ENCODE data around the gene GORASP1. TPM values are rescaled to one million over a fixed set of nuclear protein-coding genes. Genes with fewer than 3 reads are reported as not detected.
A peak's percentile ranks its signal among the peaks of the same experiment; 100 is the strongest.

Gene GORASP1
- total and polyA plus RNA-seq, 5 donors from 2014 or later: 18.5 to 34.0 (median 22.3) TPM

DNA sequence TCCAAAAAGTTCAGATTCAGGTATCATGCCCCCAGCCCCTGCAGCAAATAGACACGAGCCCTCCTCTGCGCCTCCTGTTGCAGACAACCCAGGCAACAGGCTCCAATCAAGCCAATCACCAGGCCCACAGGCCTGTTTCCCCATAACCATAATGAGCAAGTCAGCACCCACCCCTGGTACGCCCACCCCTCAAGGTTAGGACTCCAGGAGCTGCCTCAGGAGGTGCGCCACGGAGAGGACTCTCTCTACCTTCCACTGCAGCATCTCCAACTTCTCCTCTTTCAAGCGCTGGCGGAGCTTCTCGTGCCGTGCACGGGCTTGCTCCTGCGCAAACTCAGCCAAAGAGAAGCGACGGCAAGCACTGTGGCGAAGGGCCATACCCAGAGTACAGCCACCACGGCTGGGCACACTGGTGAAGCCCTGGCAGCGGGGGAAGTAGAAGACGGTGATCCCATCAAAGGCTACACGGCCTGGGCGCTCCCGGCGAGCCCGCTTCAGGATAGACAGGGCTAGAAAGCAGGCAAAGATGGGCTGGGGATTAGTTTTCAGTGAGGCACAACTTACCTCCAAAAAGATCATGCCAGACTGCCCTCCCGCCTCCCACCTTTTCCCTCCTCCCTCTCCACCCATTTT, 37.4 kb upstream of the GORASP1 start:
- H3K36me3 ChIP-seq (ENCODE audit: control insufficient read depth, insufficient read depth, low read length): peaks cover 52% of the 10 kb centered on the region
- peak overlapping the region in 2 of 3 donors; percentile 72 to 80 for H3K27ac Mint-ChIP-seq
- DNase-seq (no peak), ATAC-seq (ENCODE audit: low read depth in 2 of 2) (no peak)
- peaks cover 38% of the 10 kb centered on the region for H3K36me3 Mint-ChIP-seq
- H3K27me3 Mint-ChIP-seq: peaks cover 7% of the 10 kb centered on the region
- no peaks in the 10 kb centered on the region for H3K27me3 ChIP-seq (ENCODE audit: control insufficient read depth, insufficient read depth, low read length)
- H3K4me3 Mint-ChIP-seq: peak overlapping the region in 2 of 4 donors; percentile 6 to 9
- no peak overlapping the region for H3K27ac ChIP-seq (ENCODE audit: insufficient read depth, low read length, poor library complexity, severe bottlenecking)
- no peak overlapping the region for H3K4me3 ChIP-seq (ENCODE audit: low read depth, low read length)
- peaks cover 46% of the 10 kb centered on the region for H3K4me1 ChIP-seq (ENCODE audit: control insufficient read depth, insufficient read depth, low read length, poor library complexity, severe bottlenecking)
- H3K9me3 ChIP-seq (ENCODE audit: control insufficient read depth in 2 of 2, low read length in 2 of 2): no peaks in the 10 kb centered on the region
- H3K4me1 Mint-ChIP-seq: peaks cover 18 to 69% (median 51%) of the 10 kb centered on the region in 4 donors
- H3K9me3 Mint-ChIP-seq: no peaks in the 10 kb centered on the region

DNA sequence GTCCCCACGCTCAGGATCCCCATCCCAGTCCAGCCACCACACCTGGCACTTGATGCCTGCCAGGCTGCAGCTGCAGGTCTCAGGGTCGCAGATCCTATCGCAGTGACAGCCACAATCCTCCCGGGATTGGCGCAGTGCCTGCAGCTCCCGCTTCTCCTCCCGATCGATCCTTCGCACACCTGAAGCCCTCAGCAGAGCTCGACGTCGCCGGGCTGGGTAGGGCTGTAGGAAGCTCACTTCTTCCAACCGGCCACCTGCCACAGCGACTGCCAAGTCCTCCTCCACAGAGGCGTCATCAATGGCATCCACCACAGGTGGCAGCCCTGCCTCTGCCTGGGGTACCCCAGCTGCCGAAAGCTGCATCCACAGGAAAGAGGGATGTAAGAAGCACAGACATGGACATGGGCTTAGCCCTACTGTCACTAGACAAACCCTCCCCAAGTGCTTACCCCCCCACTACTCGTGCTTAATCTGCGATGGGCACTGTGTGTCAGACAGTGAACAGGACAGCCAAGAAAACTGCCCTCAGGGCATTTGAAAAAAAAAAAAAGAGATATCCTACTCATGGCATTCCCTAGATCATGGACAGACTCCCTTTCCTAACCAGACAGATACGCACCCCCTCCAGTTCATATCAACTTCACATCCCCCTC, 36.8 kb upstream of the GORASP1 start:
- no peaks in the 10 kb centered on the region for H3K9me3 Mint-ChIP-seq
- H3K27ac ChIP-seq (ENCODE audit: insufficient read depth, low read length, poor library complexity, severe bottlenecking): no peak overlapping the region
- H3K4me3 Mint-ChIP-seq: peak overlapping the region in 1 of 4 donors; percentile 41
- peak overlapping the region; percentile 65 to 80 (median 72) for H3K27ac Mint-ChIP-seq
- DNase-seq (no peak), ATAC-seq (ENCODE audit: low read depth in 2 of 2) (no peak)
- peaks cover 7% of the 10 kb centered on the region for H3K27me3 Mint-ChIP-seq
- no peaks in the 10 kb centered on the region for H3K9me3 ChIP-seq (ENCODE audit: control insufficient read depth in 2 of 2, low read length in 2 of 2)
- peaks cover 38% of the 10 kb centered on the region for H3K36me3 Mint-ChIP-seq
- no peaks in the 10 kb centered on the region for H3K27me3 ChIP-seq (ENCODE audit: control insufficient read depth, insufficient read depth, low read length)
- peaks cover 53% of the 10 kb centered on the region for H3K36me3 ChIP-seq (ENCODE audit: control insufficient read depth, insufficient read depth, low read length)
- H3K4me3 ChIP-seq (ENCODE audit: low read depth, low read length): no peak overlapping the region
- H3K4me1 Mint-ChIP-seq: peaks cover 11 to 63% (median 45%) of the 10 kb centered on the region in 4 donors
- peaks cover 40% of the 10 kb centered on the region for H3K4me1 ChIP-seq (ENCODE audit: control insufficient read depth, insufficient read depth, low read length, poor library complexity, severe bottlenecking)

DNA sequence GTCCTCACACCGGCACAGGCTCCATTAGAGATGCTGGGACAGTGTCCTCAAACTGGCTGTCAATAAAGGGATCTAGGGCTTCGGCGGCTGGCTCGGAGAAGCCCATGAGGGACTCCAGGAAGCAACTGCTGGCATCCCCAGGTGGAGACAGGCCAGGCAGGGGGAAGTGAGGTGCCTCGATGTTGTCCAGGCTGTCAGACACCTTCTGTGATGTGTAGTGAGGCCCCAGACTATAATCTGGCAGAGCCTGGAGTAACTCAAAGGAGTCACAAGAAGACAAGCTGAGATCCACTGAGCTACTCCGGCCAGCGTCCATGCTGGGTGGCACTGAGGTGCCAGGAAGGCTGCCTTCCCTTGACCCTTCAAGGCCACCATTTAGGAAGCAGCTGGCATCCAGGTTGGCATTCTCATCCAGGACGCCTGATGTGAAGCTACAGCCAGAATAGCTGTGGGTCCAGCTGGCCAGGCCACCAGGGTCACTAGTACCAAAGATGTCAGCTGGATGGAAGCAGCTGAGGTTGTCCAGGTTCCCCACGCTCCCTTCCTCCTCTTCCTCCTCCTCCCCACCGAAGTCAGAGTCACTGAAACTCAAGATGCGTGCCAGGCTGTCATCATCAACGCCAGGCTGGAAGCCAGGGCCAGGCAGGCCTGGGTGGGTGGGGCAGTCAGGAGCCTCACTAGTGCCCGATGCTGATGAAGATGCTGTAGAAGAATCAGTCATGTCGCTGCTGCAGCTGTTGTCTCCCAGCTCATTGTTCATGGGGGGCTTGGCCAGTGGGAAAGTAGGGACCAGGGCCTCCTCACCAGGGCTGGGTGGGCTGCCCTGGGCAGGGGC, 35.8 kb upstream of the GORASP1 start:
- ATAC-seq (ENCODE audit: low read depth in 2 of 2): no peak
- Mint-ChIP-seq H3K4me1 (peaks cover 6 to 53% (median 36%) of the 10 kb centered on the region in 4 donors), H3K4me3 (peak overlapping the region in 1 of 4 donors; percentile 41), H3K36me3 (peaks cover 38% of the 10 kb centered on the region), H3K27me3 (peaks cover 7% of the 10 kb centered on the region), H3K27ac (peak overlapping the region in 2 of 3 donors; percentile 15 to 60), H3K9me3 (no peaks in the 10 kb centered on the region)
- H3K4me3 ChIP-seq (ENCODE audit: low read depth, low read length): no peak overlapping the region
- H3K4me1 ChIP-seq (ENCODE audit: control insufficient read depth, insufficient read depth, low read length, poor library complexity, severe bottlenecking): peaks cover 30% of the 10 kb centered on the region
- DNase-seq: no peak
- peaks cover 53% of the 10 kb centered on the region for H3K36me3 ChIP-seq (ENCODE audit: control insufficient read depth, insufficient read depth, low read length)
- no peaks in the 10 kb centered on the region for H3K27me3 ChIP-seq (ENCODE audit: control insufficient read depth, insufficient read depth, low read length)
- no peaks in the 10 kb centered on the region for H3K9me3 ChIP-seq (ENCODE audit: control insufficient read depth in 2 of 2, low read length in 2 of 2)
- H3K27ac ChIP-seq (ENCODE audit: insufficient read depth, low read length, poor library complexity, severe bottlenecking): no peak overlapping the region

DNA sequence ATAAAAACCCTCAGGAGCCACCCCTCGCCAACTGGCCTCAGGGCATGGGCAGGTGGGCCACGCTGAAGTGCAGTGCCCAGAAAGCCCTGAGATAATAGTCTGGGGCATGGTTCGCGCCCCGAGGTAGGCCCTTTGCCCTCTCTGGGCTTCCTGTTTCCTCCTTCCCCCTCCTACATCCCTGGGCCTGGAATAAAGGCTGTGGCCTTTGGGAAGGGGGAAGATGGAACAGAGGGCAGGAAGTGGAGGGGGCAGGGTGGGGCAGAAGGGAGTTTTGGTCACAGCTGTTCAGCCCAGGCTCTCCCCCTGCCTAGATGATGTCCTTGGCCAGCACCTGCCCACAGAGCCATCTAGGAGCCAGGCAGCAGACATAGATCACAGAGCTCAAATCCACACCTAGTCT, 34.6 kb upstream of the GORASP1 start:
- peaks cover 38% of the 10 kb centered on the region for H3K36me3 Mint-ChIP-seq
- peaks cover 53% of the 10 kb centered on the region for H3K36me3 ChIP-seq (ENCODE audit: control insufficient read depth, insufficient read depth, low read length)
- peak overlapping the region in 1 of 3 donors; percentile 71 for H3K27ac Mint-ChIP-seq
- no peaks in the 10 kb centered on the region for H3K9me3 ChIP-seq (ENCODE audit: control insufficient read depth in 2 of 2, low read length in 2 of 2)
- H3K4me1 Mint-ChIP-seq: peaks cover 6 to 41% (median 26%) of the 10 kb centered on the region in 4 donors
- H3K27me3 Mint-ChIP-seq: peaks cover 7% of the 10 kb centered on the region
- H3K27ac ChIP-seq (ENCODE audit: insufficient read depth, low read length, poor library complexity, severe bottlenecking): no peak overlapping the region
- DNase-seq (no peak), ATAC-seq (ENCODE audit: low read depth in 2 of 2) (no peak)
- H3K27me3 ChIP-seq (ENCODE audit: control insufficient read depth, insufficient read depth, low read length): no peaks in the 10 kb centered on the region
- peaks cover 18% of the 10 kb centered on the region for H3K4me1 ChIP-seq (ENCODE audit: control insufficient read depth, insufficient read depth, low read length, poor library complexity, severe bottlenecking)
- H3K4me3 ChIP-seq (ENCODE audit: low read depth, low read length): no peak overlapping the region
- H3K4me3 Mint-ChIP-seq: peak overlapping the region in 1 of 4 donors; percentile 41
- H3K9me3 Mint-ChIP-seq: no peaks in the 10 kb centered on the region

DNA sequence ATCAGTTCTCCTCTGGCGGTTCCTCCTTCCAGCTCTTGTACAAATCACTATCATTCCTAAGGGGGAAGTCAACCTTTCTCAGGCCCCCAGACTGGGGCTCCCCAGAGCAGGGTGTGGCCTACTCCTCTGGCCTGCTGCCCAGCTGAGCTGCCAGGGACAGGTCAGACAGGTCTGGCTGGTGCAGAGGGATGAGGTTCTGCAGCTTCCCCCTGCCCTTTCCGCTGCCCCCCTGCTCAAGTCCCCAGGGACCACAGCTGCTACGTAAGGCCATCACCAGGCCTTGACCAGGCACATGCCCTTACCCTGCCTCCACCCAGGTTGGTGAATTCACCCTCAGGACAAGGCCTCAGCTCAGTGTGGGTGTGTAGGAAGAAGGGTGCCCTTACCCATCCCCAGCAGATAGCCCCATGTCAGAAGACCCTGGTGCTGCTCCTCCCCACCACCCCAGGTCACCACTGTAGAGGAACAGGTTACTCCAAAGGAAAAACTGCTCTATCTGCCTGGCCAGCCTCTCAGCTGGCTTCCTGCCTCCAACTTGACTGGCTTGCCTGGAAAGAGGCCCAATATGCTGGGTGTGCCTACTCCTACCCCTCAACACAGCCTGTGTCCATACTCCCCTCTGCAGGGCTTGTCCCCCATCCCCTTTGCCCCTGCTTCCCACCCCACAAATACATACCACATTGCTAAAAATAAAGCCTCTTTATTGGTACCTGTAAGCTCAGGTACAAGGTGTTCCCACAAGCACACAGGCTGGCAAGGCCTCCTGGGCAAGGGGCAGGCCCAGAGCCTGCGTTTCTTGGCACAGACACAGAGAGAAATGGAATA, 34.0 kb upstream of the GORASP1 start:
- H3K36me3 ChIP-seq (ENCODE audit: control insufficient read depth, insufficient read depth, low read length): peaks cover 53% of the 10 kb centered on the region
- no peaks in the 10 kb centered on the region for H3K9me3 ChIP-seq (ENCODE audit: control insufficient read depth in 2 of 2, low read length in 2 of 2)
- Mint-ChIP-seq H3K27me3 (peaks cover 7% of the 10 kb centered on the region), H3K9me3 (no peaks in the 10 kb centered on the region), H3K36me3 (peaks cover 34% of the 10 kb centered on the region), H3K4me1 (peaks cover 6 to 34% (median 20%) of the 10 kb centered on the region in 4 donors), H3K4me3 (peak overlapping the region in 3 of 4 donors; percentile 17 to 50 (median 22)), H3K27ac (peak overlapping the region in 2 of 3 donors; percentile 71 to 80)
- H3K4me3 ChIP-seq (ENCODE audit: low read depth, low read length): no peak overlapping the region
- peaks cover 12% of the 10 kb centered on the region for H3K4me1 ChIP-seq (ENCODE audit: control insufficient read depth, insufficient read depth, low read length, poor library complexity, severe bottlenecking)
- ATAC-seq (ENCODE audit: low read depth in 2 of 2) (no peak), DNase-seq (no peak)
- H3K27ac ChIP-seq (ENCODE audit: insufficient read depth, low read length, poor library complexity, severe bottlenecking): no peak overlapping the region
- no peaks in the 10 kb centered on the region for H3K27me3 ChIP-seq (ENCODE audit: control insufficient read depth, insufficient read depth, low read length)

DNA sequence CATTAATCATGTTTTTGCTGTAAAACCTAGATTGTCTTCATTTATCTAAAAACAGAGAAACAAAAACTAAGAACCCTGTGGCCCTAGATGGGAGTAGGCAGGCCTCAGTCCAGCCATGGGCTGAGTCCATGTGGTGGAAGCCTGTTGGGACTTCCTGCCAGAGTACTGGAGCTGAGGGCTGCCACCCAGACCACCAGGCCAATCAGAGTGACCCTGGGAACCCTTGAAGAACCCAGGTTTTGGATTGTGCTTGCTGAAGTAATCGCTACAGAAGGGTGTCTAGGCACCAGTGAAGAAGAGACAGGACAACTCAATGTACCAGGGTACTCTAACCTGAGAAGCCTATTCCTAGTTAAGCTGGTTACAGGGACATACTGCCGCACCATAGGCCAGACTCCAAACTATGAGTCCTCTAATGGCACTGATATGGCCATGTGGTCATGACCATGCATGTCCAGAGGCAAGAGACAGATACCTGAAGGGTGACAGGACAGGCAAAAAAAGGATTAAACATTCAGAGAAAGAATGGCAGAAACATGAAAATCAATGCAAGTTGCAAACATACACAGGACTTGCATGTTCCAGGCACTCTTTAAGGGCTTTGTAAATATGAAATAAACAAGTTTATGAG, 33.0 kb upstream of the GORASP1 start:
- DNase-seq: no peak
- no peak overlapping the region for H3K4me3 ChIP-seq (ENCODE audit: low read depth, low read length)
- peaks cover 44% of the 10 kb centered on the region for H3K36me3 ChIP-seq (ENCODE audit: control insufficient read depth, insufficient read depth, low read length)
- no peaks in the 10 kb centered on the region for H3K9me3 ChIP-seq (ENCODE audit: control insufficient read depth in 2 of 2, low read length in 2 of 2)
- no peaks in the 10 kb centered on the region for H3K9me3 Mint-ChIP-seq
- peaks cover 5% of the 10 kb centered on the region for H3K4me1 ChIP-seq (ENCODE audit: control insufficient read depth, insufficient read depth, low read length, poor library complexity, severe bottlenecking)
- no peaks in the 10 kb centered on the region for H3K27me3 ChIP-seq (ENCODE audit: control insufficient read depth, insufficient read depth, low read length)
- peak overlapping the region; percentile 47 to 71 (median 60) for H3K27ac Mint-ChIP-seq
- H3K27me3 Mint-ChIP-seq: peaks cover 7% of the 10 kb centered on the region
- H3K4me1 Mint-ChIP-seq: peaks cover under 1 to 25% (median 14%) of the 10 kb centered on the region in 4 donors
- peaks cover 26% of the 10 kb centered on the region for H3K36me3 Mint-ChIP-seq
- no peak overlapping the region for H3K27ac ChIP-seq (ENCODE audit: insufficient read depth, low read length, poor library complexity, severe bottlenecking)
- peak overlapping the region in 1 of 4 donors; percentile 22 for H3K4me3 Mint-ChIP-seq
- ATAC-seq (ENCODE audit: low read depth in 2 of 2): no peak
